ENCODE measurements around the gene POU6F2. TPM values are rescaled to one million over a fixed set of nuclear protein-coding genes. Genes with fewer than 3 reads are reported as not detected.

Gene POU6F2
- total RNA-seq, 4 donors from 2014 or later = not detected

GRCh38 chr7:39084349-39084748 is 106.6 kb downstream of the POU6F2 start:
- Histone ChIP-seq H3K4me3 (no peak overlapping the region), H3K36me3 (no peaks in the 10 kb centered on the region), H3K4me1 (no peaks in the 10 kb centered on the region), H3K27ac (no peak overlapping the region), H3K9me3 (no peaks in the 10 kb centered on the region), H3K27me3 (peaks cover 5% of the 10 kb centered on the region)
- no peak for DNase-seq (ENCODE audit: low spot score in 2 of 2)
- no peak for TF ChIP-seq POLR2A (IDR thresholded peaks at IDR 0.05)
- TF ChIP-seq EP300 (IDR thresholded peaks at IDR 0.05) = no peak
- no peak for TF ChIP-seq CTCF (IDR thresholded peaks at IDR 0.05)
- no peak for TF ChIP-seq POLR2AphosphoS5 (IDR thresholded peaks at IDR 0.05)
- 95% methylated on average over 3 of the region's 3 CpGs for WGBS

GRCh38 chr7:39085189-39085588 is 107.5 kb downstream of the POU6F2 start:
- 32% methylated on average over 5 of the region's 5 CpGs for WGBS

GRCh38 chr7:39085590-39086049 is 107.9 kb downstream of the POU6F2 start:
- Histone ChIP-seq H3K27me3 (peaks cover 5% of the 10 kb centered on the region), H3K4me3 (peak overlapping the region; percentile 9), H3K9me3 (no peaks in the 10 kb centered on the region), H3K4me1 (no peaks in the 10 kb centered on the region), H3K36me3 (no peaks in the 10 kb centered on the region), H3K27ac (no peak overlapping the region)
- TF ChIP-seq EP300 (IDR thresholded peaks at IDR 0.05) (no peak), POLR2A (IDR thresholded peaks at IDR 0.05) (no peak), CTCF (IDR thresholded peaks at IDR 0.05) (no peak), POLR2AphosphoS5 (IDR thresholded peaks at IDR 0.05) (no peak)
- no peak for DNase-seq (ENCODE audit: low spot score in 2 of 2)
- 13% methylated on average over 11 of the region's 11 CpGs for WGBS

More at GRCh38 chr7:39085189-39085588, 107.5 kb downstream of the POU6F2 start:
- TF ChIP-seq POLR2AphosphoS5 (IDR thresholded peaks at IDR 0.05) = no peak
- TF ChIP-seq CTCF (IDR thresholded peaks at IDR 0.05) = no peak
- TF ChIP-seq POLR2A (IDR thresholded peaks at IDR 0.05) = no peak
- TF ChIP-seq EP300 (IDR thresholded peaks at IDR 0.05) = no peak
- no peaks in the 10 kb centered on the region for H3K4me1 ChIP-seq
- peak overlapping the region; percentile 9 for H3K4me3 ChIP-seq
- H3K27me3 ChIP-seq = peaks cover 5% of the 10 kb centered on the region
- no peaks in the 10 kb centered on the region for H3K9me3 ChIP-seq
- no peak overlapping the region for H3K27ac ChIP-seq
- no peaks in the 10 kb centered on the region for H3K36me3 ChIP-seq
- DNase-seq (ENCODE audit: low spot score in 2 of 2) = no peak

GRCh38 chr7:39086638-39087360 is 109.1 kb downstream of the POU6F2 start:
- Histone ChIP-seq H3K4me3 (no peak overlapping the region), H3K36me3 (no peaks in the 10 kb centered on the region), H3K9me3 (no peaks in the 10 kb centered on the region), H3K27ac (no peak overlapping the region), H3K27me3 (peaks cover 5% of the 10 kb centered on the region), H3K4me1 (no peaks in the 10 kb centered on the region)
- no peak for TF ChIP-seq POLR2A (IDR thresholded peaks at IDR 0.05)
- no peak for TF ChIP-seq POLR2AphosphoS5 (IDR thresholded peaks at IDR 0.05)
- TF ChIP-seq CTCF (IDR thresholded peaks at IDR 0.05) = no peak
- no peak for TF ChIP-seq EP300 (IDR thresholded peaks at IDR 0.05)
- no peak for DNase-seq (ENCODE audit: low spot score in 2 of 2)
- WGBS = 80% methylated on average over 10 of the region's 10 CpGs

GRCh38 chr7:39088730-39089593 is 111.3 kb downstream of the POU6F2 start:
- H3K9me3 ChIP-seq = no peaks in the 10 kb centered on the region
- no peak for TF ChIP-seq CTCF (IDR thresholded peaks at IDR 0.05)
- no peak for TF ChIP-seq POLR2A (IDR thresholded peaks at IDR 0.05)
- TF ChIP-seq EP300 (IDR thresholded peaks at IDR 0.05) = no peak
- TF ChIP-seq POLR2AphosphoS5 (IDR thresholded peaks at IDR 0.05) = no peak
- 76% methylated on average over 3 of the region's 3 CpGs for WGBS
- peaks cover 2% of the 10 kb centered on the region for H3K27me3 ChIP-seq
- no peaks in the 10 kb centered on the region for H3K36me3 ChIP-seq
- no peak for DNase-seq (ENCODE audit: low spot score in 2 of 2)
- H3K27ac ChIP-seq = no peak overlapping the region
- no peak overlapping the region for H3K4me3 ChIP-seq
- no peaks in the 10 kb centered on the region for H3K4me1 ChIP-seq

Measured in suprapubic skin (tissue), 4 donors.